Heart left ventricle (tissue), 13 donors: Measurements from ENCODE around the gene STEAP2.

Experiments used
- CTCF ChIP-seq, 12 donors: fragments of 200-600 bp; sonication (generic) in 4 of 12; IDR thresholded peaks; one replicate each; pipeline versions ENCODE4 v1.5.0 to v1.8.0; 2018 to 2022; ENCODE audit warnings: antibody characterized with exemption in 12 of 12, mild to moderate bottlenecking in 5 of 12
- POLR2A ChIP-seq, 2 donors: fragments of 450-650 bp; IDR thresholded peaks; one replicate each; pipeline ENCODE4 v1.6.1; 2017; ENCODE audit warnings: antibody characterized with exemption in 2 of 2, mild to moderate bottlenecking in 2 of 2, moderate library complexity in 2 of 2
- donor health status: ischemic (EF 13 %, LVEDD 7.1; RV severe dilation, severe dysfunction).
- donor health status: DM: no; HTN: yes; CAD: no.
- donor health status: DM: no; HTN: no; CAD: no.
- donor health status: ischemic (EF 25% LVEDD 6.9; RV normal size, moderate dysfunction).
- donor health status: ischemic (EF 25% LVEDD 5.7; RV mildly dilated, moderate dysfunction).
- donor health status: ischemic (EF 35%, LVEDD 5.7; RV mildly dilated, moderate dysfunction).
- donor health status: nonischemic (EF 11% LVEDD 7.7; RV severe dilation, severe dysfunction).
- donor health status: DM: yes; HTN: yes; CAD: no.
- donor health status: PGD.
- donor health status: ischemic (EF 29% LVEDD 5.4; RV normal size, mild dysfunction).
- donor health status: nonischemic (EF 23%, LVEDD 6.1; RV moderate dilation, normal function).

GRCh38 chr7:90274161-90274560 is 62.6 kb downstream of the STEAP2 start:
- no peak for TF ChIP-seq CTCF (IDR thresholded peaks at IDR 0.05)
- TF ChIP-seq POLR2A (IDR thresholded peaks at IDR 0.05), result no peak
